Loucy (cell line): ENCODE data around the gene OR2Y1.

Experiments
- H2AFZ ChIP-seq: fragments of 200-600 bp; sonication (generic); 2 replicates; pipeline ENCODE4 v1.6.0; 2016; ENCODE audit warnings: antibody characterized with exemption, mild to moderate bottlenecking, low read length, moderate library complexity
- H3F3A ChIP-seq: fragments of 200-600 bp; 2 replicates; pipeline ENCODE4 v1.6.0; 2016; ENCODE audit warnings: antibody characterized with exemption, low read depth, mild to moderate bottlenecking
- H3K27me3 ChIP-seq: fragments of 200-600 bp; sonication (generic); 2 replicates; pipeline ENCODE4 v1.6.1; 2014; ENCODE audit warnings: low read length, mild to moderate bottlenecking; ENCODE audit not compliant: insufficient read depth, poor library complexity, severe bottlenecking
- H3K36me3 ChIP-seq: fragments of 200-600 bp; sonication (generic); 2 replicates; pipeline ENCODE4 v1.6.1; 2016; ENCODE audit warnings: low read length; ENCODE audit not compliant: insufficient read depth
- H3K4me1 ChIP-seq: fragments of 200-600 bp; sonication (generic); 2 replicates; pipeline ENCODE4 v1.5.1; 2014; ENCODE audit warnings: low read length, mild to moderate bottlenecking; ENCODE audit not compliant: insufficient read depth, poor library complexity, severe bottlenecking
- H3K4me2 ChIP-seq: fragments of 200-600 bp; sonication (generic); 2 replicates; pipeline ENCODE4 v1.6.0; 2014; ENCODE audit warnings: antibody characterized with exemption, low read length, low read depth, mild to moderate bottlenecking; ENCODE audit not compliant: poor library complexity, severe bottlenecking
- H3K4me3 ChIP-seq: fragments of 200-600 bp; sonication (generic); 2 replicates; pipeline ENCODE4 v1.5.1; 2014; ENCODE audit warnings: low read length, mild to moderate bottlenecking, mixed read lengths; ENCODE audit not compliant: poor library complexity, severe bottlenecking
- H3K79me2 ChIP-seq: fragments of 200-600 bp; sonication (generic); 2 replicates; pipeline ENCODE4 v1.6.1; 2014; ENCODE audit warnings: low read length; ENCODE audit not compliant: insufficient read depth
- H3K9ac ChIP-seq: fragments of 200-600 bp; sonication (generic); 2 replicates; pipeline ENCODE4 v1.6.0; 2014; ENCODE audit warnings: mild to moderate bottlenecking, low read depth, low read length, moderate library complexity; ENCODE audit not compliant: poor library complexity, severe bottlenecking
- H3K9me2 ChIP-seq: fragments of 200-600 bp; sonication (generic); replicated peaks from 2 replicates; pipeline ENCODE4 v1.6.1; 2016; ENCODE audit warnings: low read depth, low read length, mixed read lengths
- H3K9me3 ChIP-seq: fragments of 200-600 bp; sonication (generic); 2 replicates; pipeline ENCODE4 v1.6.1; 2014; ENCODE audit warnings: mild to moderate bottlenecking, antibody characterized with exemption, low read length, low read depth; ENCODE audit not compliant: insufficient read depth
- H4K20me1 ChIP-seq: fragments of 200-600 bp; sonication (generic); 2 replicates; pipeline ENCODE4 v1.6.0; 2014; ENCODE audit warnings: antibody characterized with exemption, low read length, mild to moderate bottlenecking; ENCODE audit not compliant: insufficient read depth, poor library complexity, severe bottlenecking
- CTCF ChIP-seq: fragments of 200-600 bp; sonication (generic); conservative IDR thresholded peaks from 2 replicates; pipeline ENCODE4 v1.5.1; 2014; ENCODE audit warnings: mild to moderate bottlenecking, antibody characterized with exemption, low read length
- EZH2phosphoT487 ChIP-seq: fragments of 200-600 bp; IDR thresholded peaks from 2 replicates; pipeline ENCODE4 v1.6.1; 2018; ENCODE audit warnings: antibody characterized with exemption, mild to moderate bottlenecking, moderate library complexity, borderline replicate concordance

The OR2Y1 gene

GRCh38 chr5:180786531-180787398 is 46.9 kb upstream of the OR2Y1 start:
- Histone ChIP-seq H3K4me2 (no peak overlapping the region), H3K4me3 (no peak overlapping the region), H3K9me3 (no peaks in the 10 kb centered on the region), H3K79me2 (no peaks in the 10 kb centered on the region), H2AFZ (no peak overlapping the region), H3K9ac (no peak overlapping the region), H3K9me2 (no peaks in the 10 kb centered on the region), H3K27me3 (no peaks in the 10 kb centered on the region), H3K36me3 (peaks cover 12% of the 10 kb centered on the region; the same call in 1 of the 2 replicates), H4K20me1 (no peaks in the 10 kb centered on the region), H3F3A (no peaks in the 10 kb centered on the region), H3K4me1 (no peaks in the 10 kb centered on the region)
- TF ChIP-seq EZH2phosphoT487 (no peak), CTCF (no peak)

GRCh38 chr5:180785794-180786221 is 46.0 kb upstream of the OR2Y1 start:
- TF ChIP-seq EZH2phosphoT487: no peak
- no peak for TF ChIP-seq CTCF
- Histone ChIP-seq H3F3A (no peaks in the 10 kb centered on the region), H3K9me2 (no peaks in the 10 kb centered on the region), H3K79me2 (no peaks in the 10 kb centered on the region), H4K20me1 (no peaks in the 10 kb centered on the region), H3K36me3 (peaks cover 2% of the 10 kb centered on the region; the same call in 1 of the 2 replicates), H3K9ac (no peak overlapping the region), H3K4me3 (no peak overlapping the region), H3K9me3 (no peaks in the 10 kb centered on the region), H2AFZ (no peak overlapping the region), H3K4me2 (no peak overlapping the region), H3K4me1 (no peaks in the 10 kb centered on the region), H3K27me3 (no peaks in the 10 kb centered on the region)

- Histone ChIP-seq H3K79me2 (no peaks in the 10 kb centered on the region), H3K4me3 (no peak overlapping the region), H2AFZ (no peak overlapping the region), H3K9ac (no peak overlapping the region), H4K20me1 (no peaks in the 10 kb centered on the region), H3F3A (no peaks in the 10 kb centered on the region), H3K9me2 (no peaks in the 10 kb centered on the region), H3K27me3 (no peaks in the 10 kb centered on the region), H3K4me2 (no peak overlapping the region), H3K36me3 (no peaks in the 10 kb centered on the region; the same call in 1 of the 2 replicates), H3K9me3 (no peaks in the 10 kb centered on the region), H3K4me1 (no peaks in the 10 kb centered on the region)
- TF ChIP-seq EZH2phosphoT487 (no peak), CTCF (no peak)
Measured at GRCh38 chr5:180785121-180785781, 45.4 kb upstream of the OR2Y1 start.
